Measurements from ENCODE around the gene USP19.

The USP19 gene

GRCh38 chr3:49161197-49161596, 40.6 kb upstream of the USP19 start:
- TF ChIP-seq POLR2A (IDR thresholded peaks at IDR 0.05; ENCODE audit: low read depth, low read length): no peak
- no peak for TF ChIP-seq POLR2AphosphoS5 (IDR thresholded peaks at IDR 0.05; ENCODE audit: low read depth, low read length)
- TF ChIP-seq TAF1 (IDR thresholded peaks at IDR 0.05; ENCODE audit: borderline replicate concordance, low read depth, low read length): no peak
- DNase-seq (ENCODE audit: insufficient read length) (no peak), FAIRE-seq (no peak)

- no peak for TF ChIP-seq POLR2AphosphoS5 (IDR thresholded peaks at IDR 0.05; ENCODE audit: low read depth, low read length)
- TF ChIP-seq TAF1 (IDR thresholded peaks at IDR 0.05; ENCODE audit: borderline replicate concordance, low read depth, low read length): no peak
- TF ChIP-seq POLR2A (IDR thresholded peaks at IDR 0.05; ENCODE audit: low read depth, low read length): no peak
- DNase-seq (ENCODE audit: insufficient read length) (no peak), FAIRE-seq (no peak)
Observed at GRCh38 chr3:49158792-49159191, 38.2 kb upstream of the USP19 start.

GRCh38 chr3:49158103-49158709, 37.6 kb upstream of the USP19 start:
- TF ChIP-seq POLR2AphosphoS5 (IDR thresholded peaks at IDR 0.05; ENCODE audit: low read depth, low read length): no peak
- peak; percentile 17; the same call in 1 of the 2 replicates for TF ChIP-seq POLR2A (IDR thresholded peaks at IDR 0.05; ENCODE audit: low read depth, low read length)
- DNase-seq (ENCODE audit: insufficient read length) (no peak), FAIRE-seq (peak; percentile 82)

GRCh38 chr3:49157289-49157688, 36.7 kb upstream of the USP19 start:
- TF ChIP-seq POLR2AphosphoS5 (IDR thresholded peaks at IDR 0.05; ENCODE audit: low read depth, low read length): no peak
- TF ChIP-seq POLR2A (IDR thresholded peaks at IDR 0.05; ENCODE audit: low read depth, low read length): no peak
- no peak for FAIRE-seq

GRCh38 chr3:49153349-49153912, 32.8 kb upstream of the USP19 start:
- no peak for DNase-seq (ENCODE audit: insufficient read length)
- TF ChIP-seq POLR2AphosphoS5 (IDR thresholded peaks at IDR 0.05; ENCODE audit: low read depth, low read length): no peak
- no peak for TF ChIP-seq POLR2A (IDR thresholded peaks at IDR 0.05; ENCODE audit: low read depth, low read length)
- TF ChIP-seq TAF1 (IDR thresholded peaks at IDR 0.05; ENCODE audit: borderline replicate concordance, low read depth, low read length): no peak
- FAIRE-seq: no peak

More at GRCh38 chr3:49157289-49157688, 36.7 kb upstream of the USP19 start:
- DNase-seq (ENCODE audit: insufficient read length): no peak

- DNase-seq (ENCODE audit: insufficient read length): no peak
- no peak for FAIRE-seq
- TF ChIP-seq POLR2AphosphoS5 (IDR thresholded peaks at IDR 0.05; ENCODE audit: low read depth, low read length) (no peak), TAF1 (IDR thresholded peaks at IDR 0.05; ENCODE audit: borderline replicate concordance, low read depth, low read length) (no peak), POLR2A (IDR thresholded peaks at IDR 0.05; ENCODE audit: low read depth, low read length) (no peak)
Observed at GRCh38 chr3:49151610-49152009, 31.0 kb upstream of the USP19 start.

- TF ChIP-seq POLR2A (IDR thresholded peaks at IDR 0.05; ENCODE audit: low read depth, low read length) (no peak), POLR2AphosphoS5 (IDR thresholded peaks at IDR 0.05; ENCODE audit: low read depth, low read length) (no peak), TAF1 (IDR thresholded peaks at IDR 0.05; ENCODE audit: borderline replicate concordance, low read depth, low read length) (no peak)
- DNase-seq (ENCODE audit: insufficient read length) (no peak), FAIRE-seq (no peak)
Observed at GRCh38 chr3:49148159-49148558, 27.5 kb upstream of the USP19 start.

- FAIRE-seq (no peak), DNase-seq (ENCODE audit: insufficient read length) (no peak)
- TF ChIP-seq TAF1 (IDR thresholded peaks at IDR 0.05; ENCODE audit: borderline replicate concordance, low read depth, low read length): no peak
- TF ChIP-seq POLR2AphosphoS5 (IDR thresholded peaks at IDR 0.05; ENCODE audit: low read depth, low read length): no peak
- no peak for TF ChIP-seq POLR2A (IDR thresholded peaks at IDR 0.05; ENCODE audit: low read depth, low read length)
Observed at GRCh38 chr3:49140080-49140479, 19.5 kb upstream of the USP19 start.

- DNase-seq (ENCODE audit: insufficient read length): no peak
- TF ChIP-seq POLR2A (IDR thresholded peaks at IDR 0.05; ENCODE audit: low read depth, low read length) (no peak), TAF1 (IDR thresholded peaks at IDR 0.05; ENCODE audit: borderline replicate concordance, low read depth, low read length) (no peak), POLR2AphosphoS5 (IDR thresholded peaks at IDR 0.05; ENCODE audit: low read depth, low read length) (no peak)
- FAIRE-seq: no peak
Observed at GRCh38 chr3:49135499-49135898, 14.9 kb upstream of the USP19 start.

GRCh38 chr3:49134471-49135265, 14.0 kb upstream of the USP19 start:
- TF ChIP-seq TAF1 (IDR thresholded peaks at IDR 0.05; ENCODE audit: borderline replicate concordance, low read depth, low read length): no peak
- no peak for TF ChIP-seq POLR2AphosphoS5 (IDR thresholded peaks at IDR 0.05; ENCODE audit: low read depth, low read length)
- FAIRE-seq: no peak
- DNase-seq (ENCODE audit: insufficient read length): no peak

- DNase-seq (ENCODE audit: insufficient read length) (no peak), FAIRE-seq (no peak)
- TF ChIP-seq TAF1 (IDR thresholded peaks at IDR 0.05; ENCODE audit: borderline replicate concordance, low read depth, low read length) (no peak), POLR2A (IDR thresholded peaks at IDR 0.05; ENCODE audit: low read depth, low read length) (no peak), POLR2AphosphoS5 (IDR thresholded peaks at IDR 0.05; ENCODE audit: low read depth, low read length) (no peak)
Observed at GRCh38 chr3:49133226-49133951, 12.8 kb upstream of the USP19 start.

Measured in GM12892 (cell line).